DOHH2 (cell line): ENCODE results near the gene MMP19.
"Not testable (repeated sequence)": the region's sequence is repeated elsewhere in the genome, so short reads cannot be mapped to it uniquely, and the experiment has no call there.

Experiments used
- H3F3A ChIP-seq: fragments of 200-600 bp; sonication (generic), shearing (Covaris generic); 2 replicates; pipeline ENCODE4 v1.6.0; 2016; ENCODE audit warnings: antibody characterized with exemption, mild to moderate bottlenecking; ENCODE audit not compliant: control insufficient read depth, insufficient read depth
- H3K27ac ChIP-seq: fragments of 200-600 bp; sonication (generic); 2 replicates; pipeline ENCODE4 v1.5.1; 2014; ENCODE audit warnings: low read depth, mild to moderate bottlenecking, low read length, moderate library complexity
- H3K27me3 ChIP-seq: fragments of 200-600 bp; sonication (generic); 2 replicates; pipeline ENCODE4 v1.6.1; 2014; ENCODE audit warnings: mild to moderate bottlenecking, low read length, mixed read lengths; ENCODE audit not compliant: control insufficient read depth
- H3K36me3 ChIP-seq: fragments of 200-600 bp; sonication (generic); 2 replicates; pipeline ENCODE4 v1.6.1; 2014; ENCODE audit warnings: mild to moderate bottlenecking, low read length, moderate library complexity, mixed read lengths; ENCODE audit not compliant: control insufficient read depth
- H3K4me1 ChIP-seq: fragments of 200-600 bp; sonication (generic); 2 replicates; pipeline ENCODE4 v1.6.1; 2014; ENCODE audit warnings: mild to moderate bottlenecking, low read length, mixed read lengths; ENCODE audit not compliant: control insufficient read depth
- H3K4me2 ChIP-seq: fragments of 200-600 bp; sonication (generic); 2 replicates; pipeline ENCODE4 v1.6.0; 2014; ENCODE audit warnings: mild to moderate bottlenecking, low read length, moderate library complexity
- H3K4me3 ChIP-seq: fragments of 200-600 bp; sonication (generic); 2 replicates; pipeline ENCODE4 v1.5.1; 2014; ENCODE audit warnings: mild to moderate bottlenecking, low read length, mixed read lengths
- H3K79me2 ChIP-seq: fragments of 200-600 bp; sonication (generic); 2 replicates; pipeline ENCODE4 v1.6.1; 2014; ENCODE audit warnings: mild to moderate bottlenecking, low read length, mixed read lengths; ENCODE audit not compliant: control insufficient read depth
- H3K9me2 ChIP-seq: fragments of 200-600 bp; sonication (generic); replicated peaks from 2 replicates; pipeline ENCODE4 v1.6.1; 2014; ENCODE audit warnings: mild to moderate bottlenecking, low read length, mixed read lengths; ENCODE audit not compliant: control insufficient read depth
- H3K9me3 ChIP-seq: fragments of 200-600 bp; sonication (generic); 2 replicates; pipeline ENCODE4 v1.6.1; 2014; ENCODE audit warnings: antibody characterized with exemption, low read length, mixed read lengths; ENCODE audit not compliant: control insufficient read depth, insufficient read depth
- H4K20me1 ChIP-seq: fragments of 200-600 bp; sonication (generic); 2 replicates; pipeline ENCODE4 v1.6.0; 2014; ENCODE audit warnings: low read depth, mild to moderate bottlenecking, antibody characterized with exemption, low read length, moderate library complexity; ENCODE audit not compliant: control insufficient read depth, insufficient read depth
- EZH2phosphoT487 ChIP-seq: fragments of 200-600 bp; sonication (generic); IDR thresholded peaks from 2 replicates; pipeline ENCODE4 v1.6.1; 2017; ENCODE audit warnings: borderline replicate concordance, mild to moderate bottlenecking, antibody characterized with exemption, low read length, moderate library complexity, mixed read lengths
- TF ChIP-seq, protein P1 (sequence below): fragments of 200-600 bp; sonication (generic); IDR thresholded peaks from one replicate; pipeline ENCODE4 v1.5.1; 2014; ENCODE audit warnings: antibody characterized with exemption, mild to moderate bottlenecking, low read depth, low read length; ENCODE audit not compliant: poor library complexity, severe bottlenecking

MMP19 gene

GRCh38 chr12:55877824-55878223 is 35.1 kb upstream of the MMP19 start:
- Histone ChIP-seq H3K9me2 (no peaks in the 10 kb centered on the region), H3K27me3 (no peaks in the 10 kb centered on the region), H3K4me1 (no peaks in the 10 kb centered on the region), H3K4me3 (no peak overlapping the region), H4K20me1 (no peaks in the 10 kb centered on the region), H3K27ac (no peak overlapping the region), H3F3A (no peaks in the 10 kb centered on the region), H3K79me2 (no peaks in the 10 kb centered on the region), H3K9me3 (peaks cover 8% of the 10 kb centered on the region; the same call in 1 of the 2 replicates), H3K4me2 (no peak overlapping the region), H3K36me3 (no peaks in the 10 kb centered on the region)
- no peak for TF ChIP-seq EZH2phosphoT487
- TF ChIP-seq, protein P1, sequence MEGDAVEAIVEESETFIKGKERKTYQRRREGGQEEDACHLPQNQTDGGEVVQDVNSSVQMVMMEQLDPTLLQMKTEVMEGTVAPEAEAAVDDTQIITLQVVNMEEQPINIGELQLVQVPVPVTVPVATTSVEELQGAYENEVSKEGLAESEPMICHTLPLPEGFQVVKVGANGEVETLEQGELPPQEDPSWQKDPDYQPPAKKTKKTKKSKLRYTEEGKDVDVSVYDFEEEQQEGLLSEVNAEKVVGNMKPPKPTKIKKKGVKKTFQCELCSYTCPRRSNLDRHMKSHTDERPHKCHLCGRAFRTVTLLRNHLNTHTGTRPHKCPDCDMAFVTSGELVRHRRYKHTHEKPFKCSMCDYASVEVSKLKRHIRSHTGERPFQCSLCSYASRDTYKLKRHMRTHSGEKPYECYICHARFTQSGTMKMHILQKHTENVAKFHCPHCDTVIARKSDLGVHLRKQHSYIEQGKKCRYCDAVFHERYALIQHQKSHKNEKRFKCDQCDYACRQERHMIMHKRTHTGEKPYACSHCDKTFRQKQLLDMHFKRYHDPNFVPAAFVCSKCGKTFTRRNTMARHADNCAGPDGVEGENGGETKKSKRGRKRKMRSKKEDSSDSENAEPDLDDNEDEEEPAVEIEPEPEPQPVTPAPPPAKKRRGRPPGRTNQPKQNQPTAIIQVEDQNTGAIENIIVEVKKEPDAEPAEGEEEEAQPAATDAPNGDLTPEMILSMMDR: no peak

GRCh38 chr12:55875704-55876467 is 33.1 kb upstream of the MMP19 start:
- no peak overlapping the region for H3K4me2 ChIP-seq
- no peaks in the 10 kb centered on the region for H3K27me3 ChIP-seq
- H3K9me3 ChIP-seq: peaks cover 8% of the 10 kb centered on the region; the same call in 1 of the 2 replicates
- TF ChIP-seq, protein P1: no peak
- TF ChIP-seq EZH2phosphoT487: no peak
- H4K20me1 ChIP-seq: no peaks in the 10 kb centered on the region
- no peaks in the 10 kb centered on the region for H3K9me2 ChIP-seq
- no peaks in the 10 kb centered on the region for H3K36me3 ChIP-seq
- no peak overlapping the region for H3K27ac ChIP-seq
- no peaks in the 10 kb centered on the region for H3K79me2 ChIP-seq
- H3K4me3 ChIP-seq: no peak overlapping the region
- H3K4me1 ChIP-seq: no peaks in the 10 kb centered on the region
- H3F3A ChIP-seq: no peaks in the 10 kb centered on the region

DNA sequence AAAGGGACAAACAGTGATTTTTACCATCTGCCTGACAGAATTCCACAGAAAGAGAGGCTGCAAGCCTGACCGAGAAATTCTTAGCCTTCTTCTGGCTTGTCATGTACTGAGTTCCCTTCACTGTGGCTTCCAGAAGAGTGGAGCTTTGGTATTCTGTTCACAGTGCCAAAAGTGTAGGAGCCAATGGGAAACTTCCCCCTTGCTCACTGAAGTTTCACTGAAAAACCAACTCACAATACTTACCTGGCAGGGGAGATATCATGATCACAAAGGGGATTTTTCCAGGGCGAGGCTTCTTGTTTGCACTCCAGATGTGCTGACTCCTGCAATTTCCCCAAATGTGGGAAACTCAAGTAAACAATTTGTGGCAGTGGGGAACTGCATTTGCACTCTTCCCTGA is 31.7 kb upstream of the MMP19 start:
- Histone ChIP-seq H3K4me2 (no peak overlapping the region), H3K27me3 (no peaks in the 10 kb centered on the region), H3K4me1 (no peaks in the 10 kb centered on the region), H3F3A (no peaks in the 10 kb centered on the region), H3K9me3 (peaks cover 8% of the 10 kb centered on the region; the same call in 1 of the 2 replicates), H3K27ac (no peak overlapping the region), H3K36me3 (no peaks in the 10 kb centered on the region), H3K9me2 (no peaks in the 10 kb centered on the region), H3K79me2 (no peaks in the 10 kb centered on the region), H4K20me1 (no peaks in the 10 kb centered on the region), H3K4me3 (no peak overlapping the region)
- TF ChIP-seq, protein P1: no peak
- no peak for TF ChIP-seq EZH2phosphoT487

DNA sequence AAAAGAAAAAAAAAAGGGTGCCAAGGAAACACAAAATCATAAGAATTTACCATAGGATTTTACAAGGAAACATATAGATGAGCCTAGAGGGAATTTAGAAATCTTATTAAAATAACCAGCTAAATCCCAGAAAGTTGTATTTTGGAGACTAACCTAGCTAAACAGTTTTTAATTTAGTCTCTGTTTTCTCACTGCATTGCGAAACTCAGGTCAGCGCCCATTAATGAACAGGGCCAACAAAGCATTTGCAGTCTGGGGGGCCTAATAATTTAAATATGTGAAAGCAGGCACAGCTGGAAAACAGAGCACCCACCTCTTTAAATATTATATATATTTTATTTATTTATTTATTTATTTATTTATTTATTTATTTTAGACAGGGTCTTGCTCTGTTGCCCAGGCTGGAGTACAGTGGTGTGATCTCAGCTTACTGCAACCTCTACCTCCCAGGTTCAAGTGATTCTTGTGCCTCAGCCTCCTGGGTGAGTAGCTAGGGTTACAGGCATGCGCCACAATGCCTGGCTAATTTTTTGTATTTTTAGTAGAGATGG is 23.8 kb upstream of the MMP19 start:
- not testable (repeated sequence) for H4K20me1 ChIP-seq, H3K4me1 ChIP-seq, H3K27ac ChIP-seq, H3K79me2 ChIP-seq, H3K4me3 ChIP-seq, H3F3A ChIP-seq, H3K9me2 ChIP-seq, H3K36me3 ChIP-seq, H3K27me3 ChIP-seq, H3K9me3 ChIP-seq, H3K4me2 ChIP-seq
